Astrocyte (in vitro differentiated cells and primary cell): ENCODE results near the gene ITGB8.

Source experiments
- EZH2 ChIP-seq: IDR thresholded peaks from 2 replicates; pipeline ENCODE4 v1.6.1; 2012; ENCODE audit warnings: mild to moderate bottlenecking, low read length, inconsistent platforms; ENCODE audit not compliant: insufficient read depth
- TF ChIP-seq, protein P1 (sequence below): IDR thresholded peaks from 2 replicates; pipeline ENCODE4 v1.5.1; 2011; ENCODE audit warnings: low read depth, mild to moderate bottlenecking, inconsistent platforms, low read length, moderate library complexity; ENCODE audit not compliant: insufficient read depth

DNA sequence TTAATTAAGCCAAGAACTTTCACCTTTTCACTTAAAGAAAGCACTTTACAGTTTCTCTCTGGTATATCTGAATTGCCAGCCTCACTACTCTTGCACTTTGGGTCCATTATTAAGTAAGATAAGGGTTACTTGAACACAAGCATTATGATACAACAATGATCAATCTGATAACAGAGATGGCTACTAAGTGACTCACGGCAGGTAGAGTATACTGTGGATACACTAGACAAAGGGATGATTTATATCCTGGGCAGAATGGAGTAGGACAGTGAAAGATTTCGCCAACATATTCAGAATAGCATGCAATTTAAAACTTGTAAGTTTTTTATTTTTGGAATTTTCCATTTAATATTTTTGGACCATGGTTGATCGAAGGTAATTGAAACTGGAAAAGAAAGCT lies 34.3 kb upstream of the ITGB8 start:
- TF ChIP-seq, protein P1, sequence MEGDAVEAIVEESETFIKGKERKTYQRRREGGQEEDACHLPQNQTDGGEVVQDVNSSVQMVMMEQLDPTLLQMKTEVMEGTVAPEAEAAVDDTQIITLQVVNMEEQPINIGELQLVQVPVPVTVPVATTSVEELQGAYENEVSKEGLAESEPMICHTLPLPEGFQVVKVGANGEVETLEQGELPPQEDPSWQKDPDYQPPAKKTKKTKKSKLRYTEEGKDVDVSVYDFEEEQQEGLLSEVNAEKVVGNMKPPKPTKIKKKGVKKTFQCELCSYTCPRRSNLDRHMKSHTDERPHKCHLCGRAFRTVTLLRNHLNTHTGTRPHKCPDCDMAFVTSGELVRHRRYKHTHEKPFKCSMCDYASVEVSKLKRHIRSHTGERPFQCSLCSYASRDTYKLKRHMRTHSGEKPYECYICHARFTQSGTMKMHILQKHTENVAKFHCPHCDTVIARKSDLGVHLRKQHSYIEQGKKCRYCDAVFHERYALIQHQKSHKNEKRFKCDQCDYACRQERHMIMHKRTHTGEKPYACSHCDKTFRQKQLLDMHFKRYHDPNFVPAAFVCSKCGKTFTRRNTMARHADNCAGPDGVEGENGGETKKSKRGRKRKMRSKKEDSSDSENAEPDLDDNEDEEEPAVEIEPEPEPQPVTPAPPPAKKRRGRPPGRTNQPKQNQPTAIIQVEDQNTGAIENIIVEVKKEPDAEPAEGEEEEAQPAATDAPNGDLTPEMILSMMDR = no peak
- TF ChIP-seq EZH2 = no peak
